CD14-positive monocyte (primary cell): ENCODE results near the gene CPNE9. TPM values are rescaled to one million over a fixed set of nuclear protein-coding genes. Genes with fewer than 3 reads are reported as not detected.
A peak's percentile ranks its signal among the peaks of the same experiment; 100 is the strongest.

ENCODE experiments used
- DNase-seq, 3 donors: peaks; one replicate each; pipeline ENCODE4 v3.0.0-alpha.2; 2011 to 2022
- H2AFZ ChIP-seq: 2 replicates; pipeline ENCODE4 v1.6.0; 2012; ENCODE audit warnings: mild to moderate bottlenecking, low read depth, low read length, inconsistent platforms; ENCODE audit not compliant: insufficient read depth, poor library complexity, severe bottlenecking
- H3K27ac ChIP-seq, 2 donors: 1 replicate in 1 of 2; 2 replicates in 1 of 2; pipeline ENCODE4 v1.5.1; 2012 to 2013; ENCODE audit warnings: low read length in 2 of 2, control low read depth in 1 of 2, inconsistent platforms in 1 of 2, low read depth in 1 of 2, mild to moderate bottlenecking in 1 of 2
- H3K27me3 ChIP-seq, 2 donors: one replicate each; pipeline versions ENCODE4 v1.6.0 to v1.6.1; 2011 to 2013; ENCODE audit warnings: low read length in 2 of 2; ENCODE audit not compliant: control insufficient read depth in 2 of 2, insufficient read depth in 2 of 2
- H3K36me3 ChIP-seq, 2 donors: replicated peaks in 1 of 2; 1 replicate in 1 of 2; 2 replicates in 1 of 2; pipeline versions ENCODE4 v1.5.1 to v1.6.1; 2012 to 2013; ENCODE audit warnings: low read length in 2 of 2, control low read depth in 1 of 2, inconsistent platforms in 1 of 2, mild to moderate bottlenecking in 1 of 2; ENCODE audit not compliant: insufficient read depth in 2 of 2, control insufficient read depth in 1 of 2
- H3K4me1 ChIP-seq, 2 donors: 1 replicate in 1 of 2; 2 replicates in 1 of 2; pipeline versions ENCODE4 v1.5.1 to v1.6.1; 2012 to 2013; ENCODE audit warnings: low read length in 2 of 2, control low read depth in 1 of 2, inconsistent platforms in 1 of 2, mild to moderate bottlenecking in 1 of 2, moderate library complexity in 1 of 2; ENCODE audit not compliant: insufficient read depth in 2 of 2, control insufficient read depth in 1 of 2
- H3K4me2 ChIP-seq: replicated peaks from 2 replicates; pipeline ENCODE3; 2012; ENCODE audit warnings: low read length, moderate library complexity, mild to moderate bottlenecking; ENCODE audit not compliant: poor library complexity, severe bottlenecking; ENCODE audit errors: extremely low read depth
- H3K4me3 ChIP-seq, 3 experiments: fragments of 200-600 bp in 1 of 3; sonication (generic) in 1 of 3; replicated peaks in 1 of 3; 1 replicate in 2 of 3; 2 replicates in 1 of 3; pipeline ENCODE4 v1.5.1; 2011 to 2013; ENCODE audit warnings: low read length in 3 of 3, mild to moderate bottlenecking in 3 of 3, control low read depth in 2 of 3, low read depth in 2 of 3, inconsistent platforms in 1 of 3, moderate library complexity in 1 of 3
- H3K79me2 ChIP-seq: 2 replicates; pipeline ENCODE4 v1.6.0; 2012; ENCODE audit warnings: mild to moderate bottlenecking, control low read depth, inconsistent platforms, low read length, moderate library complexity; ENCODE audit not compliant: insufficient read depth
- H3K9ac ChIP-seq: 2 replicates; pipeline ENCODE4 v1.6.0; 2017; ENCODE audit warnings: low read length, mild to moderate bottlenecking; ENCODE audit not compliant: insufficient read depth, poor library complexity, severe bottlenecking
- H3K9me3 ChIP-seq, 2 donors: replicated peaks in 1 of 2; 1 replicate in 1 of 2; 2 replicates in 1 of 2; pipeline versions ENCODE4 v1.5.1 to v1.6.1; 2012 to 2013; ENCODE audit warnings: low read length in 2 of 2, control low read depth in 1 of 2; ENCODE audit not compliant: control insufficient read depth in 1 of 2, insufficient read depth in 1 of 2
- H4K20me1 ChIP-seq: 2 replicates; pipeline ENCODE4 v1.6.0; 2012; ENCODE audit warnings: mild to moderate bottlenecking, low read length, control low read depth, moderate library complexity; ENCODE audit not compliant: insufficient read depth
- H3K27ac Mint-ChIP-seq, 7 donors: one replicate each; pipeline ENCODE4 v1.8.0; 2020; ENCODE audit warnings: mild to moderate bottlenecking in 7 of 7, mixed read lengths in 7 of 7, moderate library complexity in 6 of 7, inconsistent platforms in 2 of 7
- H3K27me3 Mint-ChIP-seq, 3 donors: one replicate each; pipeline ENCODE4 v1.8.0; 2021 to 2022; ENCODE audit warnings: low read depth in 3 of 3, mild to moderate bottlenecking in 3 of 3, mixed read lengths in 3 of 3, moderate library complexity in 3 of 3, inconsistent platforms in 1 of 3
- H3K36me3 Mint-ChIP-seq, 2 donors: one replicate each; pipeline ENCODE4 v1.8.0; 2020; ENCODE audit warnings: mixed read lengths in 2 of 2, inconsistent platforms in 1 of 2, mild to moderate bottlenecking in 1 of 2
- H3K4me1 Mint-ChIP-seq: one replicate; pipeline ENCODE4 v1.8.0; 2020; ENCODE audit warnings: mild to moderate bottlenecking, mixed read lengths
- H3K4me3 Mint-ChIP-seq, 2 donors: one replicate each; pipeline ENCODE4 v1.8.0; 2020; ENCODE audit warnings: mild to moderate bottlenecking in 2 of 2, mixed read lengths in 2 of 2, moderate library complexity in 1 of 2
- H3K9me3 Mint-ChIP-seq, 7 donors: one replicate each; pipeline ENCODE4 v1.8.0; 2020 to 2022; ENCODE audit warnings: mixed read lengths in 7 of 7, mild to moderate bottlenecking in 6 of 7, moderate library complexity in 6 of 7, inconsistent platforms in 2 of 7
- CTCF ChIP-seq: fragments of 200-600 bp; IDR thresholded peaks from one replicate; pipeline ENCODE4 v1.8.0; 2022; ENCODE audit warnings: antibody characterized with exemption, mild to moderate bottlenecking
- WGBS: methylation state at CpG from one replicate; pipeline ENCODE4 v1.1.5; 2013; ENCODE audit warnings: missing lambda C conversion rate; ENCODE audit not compliant: insufficient coverage; 5-methylcytosine and 5-hydroxymethylcytosine counted together
- intact Hi-C, 2 donors: fragments of 100-400 bp; cut with micrococcal nuclease; formaldehyde crosslinking; loops; one replicate each; pipeline versions ENCODE4 v1.15.0 to v1.15.1; 2023
- polyA plus RNA-seq, 3 donors: library from polyadenylated mRNA; depleted of rRNA in 1 of 3; unstranded in 2 of 3; stranded (reverse) in 1 of 3; fragments of 300-500 nt in 2 of 3; fragments of >200 nt in 1 of 3; fragmentation: Illumina TruSeq in 2 of 3; gene quantifications; 1 replicate in 2 of 3; 2 replicates in 1 of 3; pipeline ENCODE4 v1.2.3, GENCODE V29; 2012 to 2021

Gene CPNE9
- polyA plus RNA-seq, 3 donors, result 0.51 to 0.55 TPM; not detected in 1

DNA sequence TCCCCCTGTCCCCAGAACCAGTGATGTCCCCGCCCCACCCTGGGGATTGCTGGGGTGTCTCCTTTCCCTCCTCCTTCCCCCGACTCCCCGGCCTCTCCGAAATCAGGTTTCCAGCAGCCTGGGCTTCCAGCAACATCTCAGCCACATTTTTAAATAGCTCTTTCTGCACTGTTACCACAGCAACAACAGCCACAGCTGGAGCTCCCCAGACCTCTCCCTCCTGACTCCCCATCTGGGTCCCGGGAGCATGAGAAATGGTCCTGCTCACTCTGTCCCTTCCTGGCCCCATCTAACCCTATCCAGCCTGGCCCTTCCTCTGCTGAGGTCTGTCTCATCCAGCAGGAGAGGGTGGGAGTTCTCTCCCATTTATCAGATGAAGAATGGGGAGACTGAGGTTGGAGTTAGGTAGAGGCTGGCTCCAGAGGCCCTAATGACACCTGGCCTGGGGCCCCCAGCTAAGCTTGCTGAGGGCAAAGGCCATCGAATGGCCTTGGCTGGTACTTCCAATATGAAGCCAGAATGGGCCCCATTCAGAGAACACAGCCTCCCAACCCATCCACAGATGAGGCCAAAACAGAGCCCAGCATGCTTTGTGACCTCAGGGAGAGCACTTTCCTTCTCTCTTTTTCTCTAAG lies 64.6 kb downstream of the CPNE9 start:
- peak overlapping the region in 2 of 3 experiments; percentile 81 to 89 for H3K4me3 ChIP-seq
- H3K9ac ChIP-seq, result peak overlapping the region; percentile 83
- no peak for TF ChIP-seq CTCF
- no peak for DNase-seq
- no peaks in the 10 kb centered on the region for H3K27me3 ChIP-seq
- Mint-ChIP-seq H3K9me3 (peaks cover 0 to 1% (median 0%) of the 10 kb centered on the region in 7 donors), H3K27ac (peak overlapping the region in 4 of 7 donors; percentile 65 to 89 (median 88)), H3K36me3 (peaks cover 22 to 40% of the 10 kb centered on the region in 2 donors), H3K4me3 (peak overlapping the region; percentile 89 to 95), H3K4me1 (peaks cover 57% of the 10 kb centered on the region), H3K27me3 (peaks cover 0 to 16% (median 12%) of the 10 kb centered on the region in 3 donors)
- H3K27ac ChIP-seq, result peak overlapping the region in 1 of 2 donors; percentile 80
- peak overlapping the region; percentile 96 for H3K4me2 ChIP-seq
- H3K4me1 ChIP-seq, result peaks cover 44 to 51% of the 10 kb centered on the region in 2 donors
- H3K79me2 ChIP-seq, result peaks cover 18% of the 10 kb centered on the region
- WGBS, result 100% methylated on average over 4 of the region's 6 CpGs
- peaks cover 6% of the 10 kb centered on the region for H4K20me1 ChIP-seq
- intact Hi-C loops, result no loop called here
- H3K9me3 ChIP-seq, result no peaks in the 10 kb centered on the region
- H2AFZ ChIP-seq, result no peak overlapping the region
- peaks cover 14 to 29% of the 10 kb centered on the region in 2 donors for H3K36me3 ChIP-seq

- peak overlapping the region; percentile 90 for H2AFZ ChIP-seq
- H3K27me3 Mint-ChIP-seq, result peaks cover 0 to 16% (median 12%) of the 10 kb centered on the region in 3 donors
- peak overlapping the region in 1 of 2 donors; percentile 80 for H3K27ac ChIP-seq
- peaks cover 6% of the 10 kb centered on the region for H4K20me1 ChIP-seq
- H3K9me3 Mint-ChIP-seq, result peaks cover 0 to 1% (median 0%) of the 10 kb centered on the region in 7 donors
- no peak for DNase-seq
- H3K27ac Mint-ChIP-seq, result peak overlapping the region in 5 of 7 donors; percentile 34 to 84 (median 74)
- H3K4me2 ChIP-seq, result peak overlapping the region; percentile 96
- intact Hi-C loops, result no loop called here
- peak overlapping the region; percentile 58 to 89 (median 81) for H3K4me3 ChIP-seq
- no peaks in the 10 kb centered on the region for H3K27me3 ChIP-seq
- peaks cover 44 to 51% of the 10 kb centered on the region in 2 donors for H3K4me1 ChIP-seq
- peaks cover 18% of the 10 kb centered on the region for H3K79me2 ChIP-seq
- peaks cover 14 to 23% of the 10 kb centered on the region in 2 donors for H3K36me3 ChIP-seq
- peaks cover 20 to 35% of the 10 kb centered on the region in 2 donors for H3K36me3 Mint-ChIP-seq
- H3K9me3 ChIP-seq, result no peaks in the 10 kb centered on the region
- 94% methylated on average over 5 of the region's 5 CpGs for WGBS
- no peak for TF ChIP-seq CTCF
- peaks cover 57% of the 10 kb centered on the region for H3K4me1 Mint-ChIP-seq
- peak overlapping the region; percentile 83 for H3K9ac ChIP-seq
- H3K4me3 Mint-ChIP-seq, result peak overlapping the region; percentile 89 to 95
These were observed 65.4 kb downstream of the CPNE9 start for GRCh38 chr3:9769012-9769411.
